Measurements from ENCODE around the gene AGPAT4. TPM values are rescaled to one million over a fixed set of nuclear protein-coding genes. Genes with fewer than 3 reads are reported as not detected.

Gene AGPAT4
- total RNA-seq, 1 donor from 2014 or later = 24.4 TPM

GRCh38 chr6:161204866-161205557 is 68.8 kb downstream of the AGPAT4 start:
- H3K4me3 Mint-ChIP-seq = no peak overlapping the region
- no peak for TF ChIP-seq CTCF (conservative IDR thresholded peaks at IDR 0.05)
- DNase-seq (ENCODE audit: extremely low spot score, unreplicated experiment) = no peak
- H3K36me3 Mint-ChIP-seq = peaks cover 32% of the 10 kb centered on the region
- H3K9me3 Mint-ChIP-seq = peaks cover 7% of the 10 kb centered on the region
- H3K27me3 Mint-ChIP-seq = no peaks in the 10 kb centered on the region
- H3K27ac Mint-ChIP-seq = no peak overlapping the region
- peaks cover 12% of the 10 kb centered on the region for H3K4me1 Mint-ChIP-seq (ENCODE audit: unreplicated experiment)

GRCh38 chr6:161200610-161201370 is 73.1 kb downstream of the AGPAT4 start:
- peak; percentile 39 for TF ChIP-seq CTCF (conservative IDR thresholded peaks at IDR 0.05)
- Mint-ChIP-seq H3K27me3 (no peaks in the 10 kb centered on the region), H3K9me3 (peaks cover 4% of the 10 kb centered on the region), H3K4me1 (ENCODE audit: unreplicated experiment) (peaks cover 12% of the 10 kb centered on the region), H3K27ac (no peak overlapping the region), H3K36me3 (peaks cover 23% of the 10 kb centered on the region), H3K4me3 (no peak overlapping the region)
- DNase-seq (ENCODE audit: extremely low spot score, unreplicated experiment) = no peak

GRCh38 chr6:161199850-161200249 is 74.0 kb downstream of the AGPAT4 start:
- H3K36me3 Mint-ChIP-seq = peaks cover 23% of the 10 kb centered on the region
- H3K27me3 Mint-ChIP-seq = no peaks in the 10 kb centered on the region
- H3K4me1 Mint-ChIP-seq (ENCODE audit: unreplicated experiment) = peaks cover 12% of the 10 kb centered on the region
- no peak for DNase-seq (ENCODE audit: extremely low spot score, unreplicated experiment)
- H3K9me3 Mint-ChIP-seq = peaks cover 4% of the 10 kb centered on the region
- H3K27ac Mint-ChIP-seq = no peak overlapping the region
- no peak for TF ChIP-seq CTCF (conservative IDR thresholded peaks at IDR 0.05)
- H3K4me3 Mint-ChIP-seq = no peak overlapping the region

- Mint-ChIP-seq H3K9me3 (peaks cover 4% of the 10 kb centered on the region), H3K27me3 (no peaks in the 10 kb centered on the region), H3K4me3 (no peak overlapping the region), H3K27ac (no peak overlapping the region), H3K36me3 (peaks cover 21% of the 10 kb centered on the region), H3K4me1 (ENCODE audit: unreplicated experiment) (peaks cover 12% of the 10 kb centered on the region)
- DNase-seq (ENCODE audit: extremely low spot score, unreplicated experiment) = no peak
- TF ChIP-seq CTCF (conservative IDR thresholded peaks at IDR 0.05) = no peak
Measured at GRCh38 chr6:161198783-161199460, 74.9 kb downstream of the AGPAT4 start.

- TF ChIP-seq CTCF (conservative IDR thresholded peaks at IDR 0.05) = no peak
- no peak overlapping the region for H3K4me3 Mint-ChIP-seq
Measured at GRCh38 chr6:161198176-161198575, 75.7 kb downstream of the AGPAT4 start.

More at GRCh38 chr6:161198176-161198575, 75.7 kb downstream of the AGPAT4 start:
- peaks cover 4% of the 10 kb centered on the region for H3K9me3 Mint-ChIP-seq
- no peak overlapping the region for H3K27ac Mint-ChIP-seq
- H3K4me1 Mint-ChIP-seq (ENCODE audit: unreplicated experiment) = peaks cover 12% of the 10 kb centered on the region
- H3K27me3 Mint-ChIP-seq = no peaks in the 10 kb centered on the region
- H3K36me3 Mint-ChIP-seq = peaks cover 17% of the 10 kb centered on the region
- no peak for DNase-seq (ENCODE audit: extremely low spot score, unreplicated experiment)
